Activated CD4-positive, alpha-beta memory T cell treated with anti-CD3 and anti-CD28 coated beads, Interleukin-2, amount 10 ng/mL, durations not matched to agents 7 days and 5 days (primary cell): Measurements from ENCODE around the gene EPHB1. TPM values are rescaled to one million over a fixed set of nuclear protein-coding genes. Genes with fewer than 3 reads are reported as not detected.

ENCODE experiments used
- CTCF ChIA-PET: fragments of 350-600 bp; sonication (Branson Sonifier 250); formaldehyde crosslinking; loops from one replicate; lab custom pipeline; 2021; ENCODE audit warnings: antibody characterized with exemption, inconsistent platforms; lab: Charles Lee
- POLR2A ChIA-PET: fragments of 350-600 bp; sonication (Branson Sonifier 250); formaldehyde crosslinking; loops from one replicate; lab custom pipeline; 2021; ENCODE audit warnings: antibody characterized with exemption; lab: Charles Lee
- DNase-seq: peaks from one replicate; pipeline ENCODE4 v3.0.0-alpha.2; 2020
- H3K27ac Mint-ChIP-seq: one replicate; pipeline ENCODE4 v1.8.0; 2021; ENCODE audit warnings: mild to moderate bottlenecking, mixed read lengths
- H3K27me3 Mint-ChIP-seq: one replicate; pipeline ENCODE4 v1.8.0; 2021; ENCODE audit warnings: mixed read lengths
- H3K36me3 Mint-ChIP-seq: one replicate; pipeline ENCODE4 v1.8.0; 2021; ENCODE audit warnings: low read depth, mixed read lengths
- H3K4me1 Mint-ChIP-seq: one replicate; pipeline ENCODE4 v1.8.0; 2021; ENCODE audit warnings: mixed read lengths
- H3K4me3 Mint-ChIP-seq: one replicate; pipeline ENCODE4 v1.8.0; 2021; ENCODE audit warnings: mild to moderate bottlenecking, mixed read lengths
- H3K9me3 Mint-ChIP-seq: one replicate; pipeline ENCODE4 v1.8.0; 2021; ENCODE audit warnings: mixed read lengths
- total RNA-seq, 2 experiments: library from RNA; stranded (reverse); gene quantifications; one replicate each; pipeline ENCODE4 v1.2.3, GENCODE V29; 2021

Gene EPHB1
- total RNA-seq, 2 experiments from 2014 or later, result 0.80 to 1.2 TPM

GRCh38 chr3:134846911-134847317 lies 51.9 kb downstream of the EPHB1 start:
- ChIA-PET POLR2A (no interaction called here), CTCF (no interaction called here)
- Mint-ChIP-seq H3K9me3 (no peaks in the 10 kb centered on the region), H3K4me1 (no peaks in the 10 kb centered on the region), H3K36me3 (no peaks in the 10 kb centered on the region), H3K4me3 (no peak overlapping the region), H3K27me3 (peaks cover 4% of the 10 kb centered on the region), H3K27ac (no peak overlapping the region)
- DNase-seq, result no peak

DNA sequence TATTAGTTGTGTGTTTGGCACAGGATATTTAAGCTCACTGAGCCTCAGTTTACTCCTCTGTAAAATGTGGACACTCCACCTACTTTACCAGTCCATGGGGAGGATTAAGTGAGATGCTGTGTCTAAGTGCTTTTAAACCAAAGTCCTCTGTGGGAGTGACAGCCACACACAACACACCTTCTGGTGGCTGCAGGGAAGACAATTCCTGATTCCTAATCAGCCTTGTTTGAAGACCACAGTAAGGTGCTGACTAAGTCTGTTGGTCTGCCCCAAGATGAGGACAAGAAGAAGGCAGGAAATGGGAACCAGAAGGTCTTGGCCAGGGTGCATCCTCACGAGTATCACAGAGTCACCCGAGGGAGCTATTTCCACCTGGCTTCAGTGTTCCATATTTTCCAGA lies 52.3 kb downstream of the EPHB1 start:
- Mint-ChIP-seq H3K27ac (no peak overlapping the region), H3K36me3 (no peaks in the 10 kb centered on the region), H3K9me3 (no peaks in the 10 kb centered on the region), H3K4me3 (no peak overlapping the region), H3K27me3 (peaks cover 4% of the 10 kb centered on the region), H3K4me1 (no peaks in the 10 kb centered on the region)
- ChIA-PET POLR2A (no interaction called here), CTCF (no interaction called here)
- no peak for DNase-seq

GRCh38 chr3:134849561-134849960 lies 54.5 kb downstream of the EPHB1 start:
- Mint-ChIP-seq H3K27ac (no peak overlapping the region), H3K9me3 (no peaks in the 10 kb centered on the region), H3K4me3 (no peak overlapping the region), H3K4me1 (peaks cover 10% of the 10 kb centered on the region), H3K36me3 (no peaks in the 10 kb centered on the region), H3K27me3 (peaks cover 2% of the 10 kb centered on the region)
- ChIA-PET POLR2A (no interaction called here), CTCF (no interaction called here)
- DNase-seq, result no peak

DNA sequence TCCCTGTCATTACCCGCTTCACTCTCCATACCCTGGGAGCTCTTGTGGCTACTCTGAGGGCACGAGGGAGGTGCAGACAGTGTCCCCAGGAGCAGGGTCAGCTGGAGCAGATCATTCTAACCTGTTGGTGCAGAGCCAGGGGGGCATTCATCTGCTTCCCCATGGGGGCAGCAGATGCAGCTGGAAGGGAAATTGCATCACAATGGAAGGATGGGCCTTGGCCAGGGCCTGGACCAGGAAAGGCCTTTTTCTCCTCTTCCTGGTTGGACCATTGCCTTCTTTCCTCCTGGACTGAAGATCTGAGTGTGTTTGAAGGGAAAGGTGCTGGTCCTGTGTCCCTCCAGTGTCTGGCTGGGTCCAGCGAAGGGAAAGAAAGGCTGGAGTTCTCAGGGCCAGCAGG lies 55.7 kb downstream of the EPHB1 start:
- H3K27ac Mint-ChIP-seq, result no peak overlapping the region
- H3K4me1 Mint-ChIP-seq, result peaks cover 10% of the 10 kb centered on the region
- no peak overlapping the region for H3K4me3 Mint-ChIP-seq
- no peak for DNase-seq
- POLR2A ChIA-PET, result no interaction called here
- H3K27me3 Mint-ChIP-seq, result no peaks in the 10 kb centered on the region
- H3K36me3 Mint-ChIP-seq, result no peaks in the 10 kb centered on the region
- CTCF ChIA-PET, result no interaction called here
- H3K9me3 Mint-ChIP-seq, result no peaks in the 10 kb centered on the region

GRCh38 chr3:134852132-134852531 lies 57.1 kb downstream of the EPHB1 start:
- Mint-ChIP-seq H3K9me3 (no peaks in the 10 kb centered on the region), H3K4me3 (no peak overlapping the region), H3K4me1 (peaks cover 10% of the 10 kb centered on the region), H3K27me3 (no peaks in the 10 kb centered on the region), H3K36me3 (no peaks in the 10 kb centered on the region), H3K27ac (no peak overlapping the region)
- no peak for DNase-seq
- CTCF ChIA-PET, result interaction anchor here (1.1 kb wide), 1 partner anchor 57 kb away, joined by 6 read pairs; the partner anchor contains the start of gene EPHB1
- POLR2A ChIA-PET, result no interaction called here

DNA sequence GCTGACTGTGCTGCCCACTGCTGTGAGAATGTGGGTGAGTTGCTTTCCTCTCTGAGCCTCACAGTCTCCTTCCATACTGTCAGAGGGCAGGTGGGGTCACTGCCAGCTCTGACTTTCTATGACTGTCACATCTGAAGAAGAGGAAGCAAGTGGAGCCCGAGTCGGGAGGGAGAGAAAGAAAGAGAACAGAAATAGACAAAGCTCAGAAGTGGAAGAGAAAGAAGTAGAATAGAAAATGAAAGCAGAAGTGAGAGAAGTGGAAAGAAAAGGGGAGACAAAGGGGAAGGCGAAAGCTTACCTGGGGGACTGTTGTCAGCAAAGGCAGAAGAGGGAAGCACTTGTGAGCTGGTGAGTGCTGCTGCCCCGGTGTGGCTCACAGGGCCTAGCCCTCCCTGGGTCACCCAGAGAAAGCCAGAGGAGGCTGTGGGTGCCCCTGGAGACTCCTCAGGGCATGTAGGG lies 57.9 kb downstream of the EPHB1 start:
- H3K9me3 Mint-ChIP-seq, result no peaks in the 10 kb centered on the region
- H3K27ac Mint-ChIP-seq, result peak overlapping the region; percentile 1
- no peak for DNase-seq
- H3K27me3 Mint-ChIP-seq, result no peaks in the 10 kb centered on the region
- no peaks in the 10 kb centered on the region for H3K36me3 Mint-ChIP-seq
- H3K4me3 Mint-ChIP-seq, result no peak overlapping the region
- POLR2A ChIA-PET, result no interaction called here
- H3K4me1 Mint-ChIP-seq, result peaks cover 10% of the 10 kb centered on the region
- CTCF ChIA-PET, result interaction anchor here (1.1 kb wide), 1 partner anchor 57 kb away, joined by 6 read pairs; the partner anchor contains the start of gene EPHB1

DNA sequence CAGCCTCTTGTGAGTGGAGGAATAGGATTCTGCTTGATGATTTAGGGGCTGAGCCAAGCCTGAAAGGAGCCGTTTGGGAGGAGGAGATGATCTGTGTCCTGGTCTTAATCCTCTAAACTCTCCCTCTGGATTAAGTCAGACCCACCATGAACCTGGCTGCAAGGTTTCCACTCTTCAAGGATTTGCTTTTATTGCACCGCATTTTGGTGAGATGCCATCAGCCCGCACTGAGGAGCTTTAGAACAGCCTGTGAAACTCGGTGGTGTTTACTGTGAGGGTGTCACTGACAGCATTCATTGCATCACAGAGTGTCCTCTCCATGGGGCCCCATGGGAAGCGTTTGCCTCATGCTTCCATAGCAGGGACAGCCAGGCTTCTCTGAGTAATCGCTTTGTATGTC lies 59.2 kb downstream of the EPHB1 start:
- H3K36me3 Mint-ChIP-seq, result no peaks in the 10 kb centered on the region
- peaks cover 10% of the 10 kb centered on the region for H3K4me1 Mint-ChIP-seq
- POLR2A ChIA-PET, result no interaction called here

GRCh38 chr3:134857356-134857755 lies 62.3 kb downstream of the EPHB1 start:
- Mint-ChIP-seq H3K27me3 (no peaks in the 10 kb centered on the region), H3K36me3 (no peaks in the 10 kb centered on the region), H3K4me3 (no peak overlapping the region), H3K9me3 (no peaks in the 10 kb centered on the region), H3K4me1 (peaks cover 10% of the 10 kb centered on the region), H3K27ac (no peak overlapping the region)
- CTCF ChIA-PET, result no interaction called here
- POLR2A ChIA-PET, result no interaction called here
- DNase-seq, result no peak

More for the DNA sequence above, 59.2 kb downstream of the EPHB1 start:
- CTCF ChIA-PET, result no interaction called here
- no peak overlapping the region for H3K4me3 Mint-ChIP-seq
- no peak overlapping the region for H3K27ac Mint-ChIP-seq
- H3K27me3 Mint-ChIP-seq, result no peaks in the 10 kb centered on the region
- no peak for DNase-seq
- no peaks in the 10 kb centered on the region for H3K9me3 Mint-ChIP-seq

- Mint-ChIP-seq H3K36me3 (no peaks in the 10 kb centered on the region), H3K27me3 (no peaks in the 10 kb centered on the region), H3K4me3 (no peak overlapping the region), H3K27ac (no peak overlapping the region), H3K9me3 (no peaks in the 10 kb centered on the region), H3K4me1 (peaks cover 6% of the 10 kb centered on the region)
- POLR2A ChIA-PET, result no interaction called here
- DNase-seq, result no peak
- CTCF ChIA-PET, result no interaction called here
Observed at GRCh38 chr3:134857776-134858362, 62.8 kb downstream of the EPHB1 start.

- no peak for DNase-seq
- H3K27ac Mint-ChIP-seq, result no peak overlapping the region
- no peaks in the 10 kb centered on the region for H3K36me3 Mint-ChIP-seq
- ChIA-PET CTCF (no interaction called here), POLR2A (no interaction called here)
- H3K9me3 Mint-ChIP-seq, result no peaks in the 10 kb centered on the region
- no peaks in the 10 kb centered on the region for H3K27me3 Mint-ChIP-seq
- no peaks in the 10 kb centered on the region for H3K4me1 Mint-ChIP-seq
- H3K4me3 Mint-ChIP-seq, result no peak overlapping the region
Observed at GRCh38 chr3:134858441-134859035, 63.5 kb downstream of the EPHB1 start.

DNA sequence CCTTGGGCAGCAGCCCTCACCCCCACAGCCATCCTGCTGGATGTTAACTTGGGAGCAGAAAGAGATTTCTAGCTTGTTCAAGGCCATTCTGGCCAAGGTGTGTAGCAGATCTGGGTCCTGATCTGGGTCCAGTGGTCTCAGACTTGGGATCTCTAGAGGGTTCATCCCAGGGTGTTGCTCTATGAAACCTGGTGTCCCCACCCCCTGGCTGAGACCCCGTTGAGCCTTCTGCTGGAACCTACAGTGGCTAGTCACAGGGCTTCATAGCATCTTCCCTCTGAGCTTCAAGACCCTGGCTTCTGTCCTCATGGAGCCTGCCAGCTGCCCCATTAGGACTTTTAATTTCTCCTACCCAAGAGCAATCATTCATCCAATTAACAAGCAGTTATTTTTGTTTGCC lies 64.3 kb downstream of the EPHB1 start:
- Mint-ChIP-seq H3K27me3 (no peaks in the 10 kb centered on the region), H3K36me3 (no peaks in the 10 kb centered on the region), H3K9me3 (no peaks in the 10 kb centered on the region), H3K4me3 (no peak overlapping the region), H3K4me1 (no peaks in the 10 kb centered on the region), H3K27ac (no peak overlapping the region)
- DNase-seq, result no peak
- CTCF ChIA-PET, result no interaction called here
- POLR2A ChIA-PET, result no interaction called here

- Mint-ChIP-seq H3K27me3 (peaks cover 5% of the 10 kb centered on the region), H3K4me3 (no peak overlapping the region), H3K4me1 (no peaks in the 10 kb centered on the region), H3K36me3 (no peaks in the 10 kb centered on the region), H3K9me3 (no peaks in the 10 kb centered on the region), H3K27ac (no peak overlapping the region)
- DNase-seq, result no peak
- ChIA-PET CTCF (no interaction called here), POLR2A (no interaction called here)
Observed at GRCh38 chr3:134860141-134860540, 65.1 kb downstream of the EPHB1 start.

- Mint-ChIP-seq H3K27ac (no peak overlapping the region), H3K4me1 (no peaks in the 10 kb centered on the region), H3K36me3 (no peaks in the 10 kb centered on the region), H3K4me3 (no peak overlapping the region), H3K27me3 (peaks cover 10% of the 10 kb centered on the region), H3K9me3 (no peaks in the 10 kb centered on the region)
- ChIA-PET CTCF (no interaction called here), POLR2A (no interaction called here)
- no peak for DNase-seq
Observed at GRCh38 chr3:134863915-134864314, 68.9 kb downstream of the EPHB1 start.

DNA sequence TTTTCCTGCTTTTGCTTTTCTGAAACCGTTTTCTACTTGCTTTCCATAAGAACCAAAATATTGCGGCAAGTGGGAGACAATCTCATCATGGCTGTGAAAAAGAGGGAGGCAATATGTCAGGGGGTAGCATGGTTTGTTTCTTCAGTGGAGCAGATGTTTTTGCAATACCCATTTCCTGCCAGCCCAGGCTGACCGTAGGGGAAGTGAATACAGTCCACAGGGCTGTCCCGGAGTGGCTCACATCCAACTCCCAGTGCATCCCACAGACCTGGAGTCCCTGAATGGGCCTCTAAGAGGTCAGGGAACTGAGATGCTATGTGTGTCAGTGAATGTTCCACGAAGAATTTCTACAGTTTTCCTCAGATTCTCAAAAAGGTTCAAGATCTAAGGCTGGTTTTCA lies 69.6 kb downstream of the EPHB1 start:
- no peak overlapping the region for H3K4me3 Mint-ChIP-seq
- peaks cover 10% of the 10 kb centered on the region for H3K27me3 Mint-ChIP-seq
- H3K27ac Mint-ChIP-seq, result no peak overlapping the region
- ChIA-PET CTCF (no interaction called here), POLR2A (no interaction called here)
- no peaks in the 10 kb centered on the region for H3K9me3 Mint-ChIP-seq
- H3K4me1 Mint-ChIP-seq, result no peaks in the 10 kb centered on the region
- DNase-seq, result no peak
- no peaks in the 10 kb centered on the region for H3K36me3 Mint-ChIP-seq
